HG03565 (cell line): Measurements from ENCODE around the gene FCGR3B.
A peak's percentile ranks its signal among the peaks of the same experiment; 100 is the strongest.
"Not testable (repeated sequence)": the region's sequence is repeated elsewhere in the genome, so short reads cannot be mapped to it uniquely, and the experiment has no call there.

Experiments used
- ATAC-seq: cut with Tn5 transposase; IDR thresholded peaks from one replicate; pipeline ENCODE4 v1.9.1; 2021; ENCODE audit warnings: mild to moderate bottlenecking, moderate library complexity; ENCODE audit not compliant: unreplicated experiment

FCGR3B gene

DNA sequence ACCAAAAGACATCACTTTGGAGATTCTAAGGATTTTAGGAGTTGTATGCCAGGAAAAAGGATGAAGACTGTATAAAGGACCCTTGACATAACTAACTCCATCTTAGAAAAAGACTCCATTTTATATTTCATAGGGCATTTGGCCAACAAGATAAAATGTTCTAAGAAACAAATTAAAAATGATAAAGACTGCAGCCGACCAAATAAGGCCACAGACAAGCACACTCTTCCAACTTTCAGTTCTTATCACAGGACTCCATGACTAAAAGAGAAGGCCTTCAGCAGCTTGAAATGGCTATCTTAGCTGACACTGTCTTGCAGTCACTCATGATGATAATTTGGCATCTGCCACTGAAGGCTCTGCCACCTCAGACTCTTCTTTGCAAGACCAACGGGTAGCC is 8.2 kb upstream of the FCGR3B start:
- ATAC-seq: not testable (repeated sequence)

- ATAC-seq: not testable (repeated sequence)
Observed at GRCh38 chr1:161638251-161638993, 7.4 kb upstream of the FCGR3B start.

DNA sequence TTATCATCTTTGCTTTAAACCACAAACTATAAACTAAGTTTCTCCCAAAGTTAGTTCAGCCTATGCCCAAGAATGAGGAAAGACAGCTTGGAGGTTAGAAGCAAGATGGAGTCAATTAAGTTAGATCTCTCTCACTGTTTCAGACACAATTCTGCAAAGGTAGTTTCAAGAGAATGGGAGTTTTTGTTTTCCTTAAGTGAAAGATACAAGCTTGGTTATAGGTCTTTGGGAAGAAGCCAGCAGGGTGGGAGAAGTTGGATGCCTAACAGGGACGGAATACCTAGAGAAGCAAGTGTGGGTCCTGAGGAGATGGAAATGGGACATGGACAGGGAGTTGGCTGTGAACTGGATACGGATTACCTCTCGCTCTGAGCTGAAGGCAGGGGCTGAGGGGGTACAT is 6.0 kb upstream of the FCGR3B start:
- ATAC-seq: not testable (repeated sequence)

- not testable (repeated sequence) for ATAC-seq
Observed at GRCh38 chr1:161636189-161636782, 5.3 kb upstream of the FCGR3B start.

GRCh38 chr1:161634993-161635392 is 4.0 kb upstream of the FCGR3B start:
- not testable (repeated sequence) for ATAC-seq

GRCh38 chr1:161630128-161630742 is 741 bp downstream of the FCGR3B start:
- not testable (repeated sequence) for ATAC-seq

DNA sequence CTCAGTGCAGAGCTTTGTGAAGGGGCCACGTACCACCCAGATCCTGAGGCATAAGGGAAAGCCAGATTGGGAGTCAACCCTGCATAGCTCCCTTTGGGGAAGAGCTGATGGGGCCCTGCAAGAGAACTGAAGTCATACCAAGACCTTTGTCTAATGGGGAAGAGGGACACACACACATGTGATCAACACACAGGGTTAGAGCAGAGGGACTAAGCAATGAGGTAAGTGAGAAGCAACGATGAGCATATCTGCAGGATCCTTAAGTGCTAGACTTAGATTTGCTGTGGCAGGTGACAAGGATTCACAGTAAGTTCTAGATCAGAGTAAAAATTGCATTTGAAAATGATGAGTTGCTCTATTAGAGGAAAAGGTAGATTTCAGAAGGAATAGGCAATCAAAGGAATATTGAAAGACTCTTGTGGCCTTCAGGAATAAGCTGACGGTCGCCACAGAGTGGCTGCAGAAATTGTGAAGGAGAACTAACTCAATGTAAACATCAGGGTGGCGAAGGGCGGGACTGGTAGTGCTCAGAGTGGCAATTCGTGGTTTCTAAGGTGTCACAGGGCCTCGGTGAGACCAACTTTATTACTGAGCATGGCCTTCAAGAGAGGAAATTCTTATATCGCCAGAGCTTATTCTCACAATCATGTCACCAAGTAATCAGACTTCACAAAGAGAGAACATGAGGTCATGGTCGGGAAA is 4.4 kb downstream of the FCGR3B start:
- not testable (repeated sequence) for ATAC-seq

DNA sequence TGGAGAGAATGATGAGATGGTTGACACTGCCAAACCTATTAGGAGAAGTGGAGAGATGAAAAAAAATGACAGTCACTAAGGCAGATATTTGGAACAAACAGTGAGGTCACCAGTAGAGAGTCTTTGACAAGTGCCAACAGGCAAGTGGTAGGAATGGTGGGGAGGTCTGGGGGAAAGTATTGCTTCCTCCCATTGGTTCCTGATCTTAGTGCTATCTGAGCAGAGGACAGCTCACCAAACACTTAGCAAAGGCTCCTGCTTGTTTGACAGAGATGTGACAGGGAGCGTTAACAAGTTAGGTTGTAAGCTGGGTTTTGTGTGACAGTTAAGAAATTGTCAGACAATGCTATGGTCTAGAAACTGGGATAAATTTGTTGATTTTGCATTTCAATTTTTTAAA is 6.4 kb downstream of the FCGR3B start:
- ATAC-seq: not testable (repeated sequence)

DNA sequence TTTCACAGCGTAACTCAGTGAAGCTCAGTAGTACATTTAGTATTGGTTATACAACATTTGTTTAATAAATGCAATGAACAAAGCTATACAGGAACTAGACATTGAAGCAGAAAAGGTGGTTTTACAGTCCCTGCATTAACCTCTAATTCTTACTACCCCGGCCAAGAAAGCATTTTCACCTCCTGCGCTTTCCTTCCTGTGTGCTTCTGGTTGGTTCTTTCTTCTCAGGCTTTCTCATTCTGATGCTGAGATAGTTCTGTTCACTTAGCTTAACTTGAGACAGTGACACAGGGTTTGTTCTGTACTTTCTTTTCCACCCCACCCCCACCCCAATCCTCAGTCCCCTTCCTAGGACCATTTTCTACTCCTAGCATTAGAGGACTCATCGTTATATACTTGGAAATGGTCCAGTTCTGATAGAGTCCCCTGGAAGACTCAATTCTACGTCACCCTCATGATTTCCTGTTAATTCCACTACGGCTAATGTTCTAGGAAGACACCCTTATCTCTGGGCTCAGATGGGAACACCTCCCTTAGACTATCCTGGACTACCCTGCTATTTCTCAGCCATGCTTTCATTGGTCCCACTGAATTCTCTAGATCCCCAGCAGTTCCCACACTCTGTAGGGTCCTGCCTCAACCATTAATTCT is 7.5 kb downstream of the FCGR3B start:
- ATAC-seq: peak; percentile 35

DNA sequence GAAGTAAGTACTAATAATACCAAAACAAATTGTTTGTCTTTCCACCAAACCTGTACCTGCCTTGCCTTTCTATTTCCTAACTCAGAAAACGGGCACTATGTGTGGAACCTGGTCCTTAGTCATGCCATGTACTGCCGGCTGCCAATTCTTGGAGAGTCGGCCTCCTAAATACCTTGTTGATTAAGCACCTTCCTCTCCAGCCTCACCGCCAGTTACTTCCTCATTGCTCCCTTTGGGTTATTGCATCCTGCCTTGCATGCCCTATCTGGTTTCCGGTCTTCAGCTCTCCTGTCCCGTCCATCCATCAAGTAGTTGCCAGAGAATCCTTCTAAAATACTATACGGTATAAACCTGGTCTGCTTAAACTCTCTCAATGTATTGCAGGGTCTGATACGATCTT is 8.9 kb downstream of the FCGR3B start:
- peak; percentile 23 for ATAC-seq

DNA sequence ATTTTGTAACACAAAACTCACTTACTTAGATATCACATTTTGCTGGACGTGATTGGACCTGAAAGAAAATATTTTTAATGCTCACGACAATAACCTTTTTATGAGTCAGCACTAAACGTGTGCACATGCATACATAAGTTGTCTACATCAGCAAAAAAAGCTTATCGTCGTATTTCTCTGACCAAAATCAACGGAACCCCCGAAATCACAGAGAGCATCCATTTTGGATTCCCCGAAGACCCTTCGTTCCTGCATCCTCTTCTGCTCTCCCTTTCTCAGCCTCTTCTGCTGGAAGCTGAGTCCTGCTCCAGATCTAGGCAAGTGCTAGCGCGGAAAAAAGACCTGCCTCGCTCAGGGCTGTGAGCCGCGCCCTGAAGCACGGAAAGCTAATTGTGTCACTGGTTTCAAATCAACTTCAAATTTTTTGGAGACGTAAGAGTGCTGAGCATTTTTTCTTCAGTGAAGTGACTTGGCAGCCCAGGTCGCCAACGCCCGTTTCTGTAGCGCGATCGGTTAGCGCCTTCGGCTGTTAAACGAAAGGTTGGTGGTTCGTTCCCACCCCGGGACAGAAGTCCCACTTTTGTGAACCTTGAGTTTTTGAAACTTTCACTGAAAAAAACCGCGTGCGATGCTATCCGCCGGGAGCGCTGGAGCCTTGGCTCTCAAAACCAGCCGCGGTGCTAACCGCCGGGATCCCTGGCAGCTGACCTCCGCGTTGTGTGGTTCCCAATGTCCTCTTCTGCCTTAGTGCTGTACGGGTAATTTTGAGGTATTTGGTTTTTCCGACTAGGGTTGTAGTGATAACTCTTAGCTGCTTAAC is 9.6 kb downstream of the FCGR3B start:
- ATAC-seq: peak; percentile 36

DNA sequence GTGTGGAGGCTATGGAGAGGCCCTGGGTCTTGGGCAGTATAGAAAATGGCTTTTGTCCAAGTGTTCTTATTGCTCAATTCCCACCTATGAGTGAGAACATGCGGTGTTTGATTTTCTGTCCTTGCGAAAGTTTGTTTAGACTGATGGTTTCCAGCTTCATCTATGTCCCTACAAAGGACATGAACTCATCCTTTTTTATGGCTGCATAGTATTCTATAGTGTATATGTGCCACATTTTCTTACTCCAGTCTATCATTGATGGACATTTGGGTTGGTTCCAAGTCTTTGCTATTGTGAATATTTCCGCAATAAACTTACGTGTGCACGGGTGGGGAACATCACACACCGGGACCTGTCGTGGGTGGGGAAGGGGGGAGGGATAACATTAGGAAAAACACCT is 10.6 kb downstream of the FCGR3B start:
- not testable (repeated sequence) for ATAC-seq

DNA sequence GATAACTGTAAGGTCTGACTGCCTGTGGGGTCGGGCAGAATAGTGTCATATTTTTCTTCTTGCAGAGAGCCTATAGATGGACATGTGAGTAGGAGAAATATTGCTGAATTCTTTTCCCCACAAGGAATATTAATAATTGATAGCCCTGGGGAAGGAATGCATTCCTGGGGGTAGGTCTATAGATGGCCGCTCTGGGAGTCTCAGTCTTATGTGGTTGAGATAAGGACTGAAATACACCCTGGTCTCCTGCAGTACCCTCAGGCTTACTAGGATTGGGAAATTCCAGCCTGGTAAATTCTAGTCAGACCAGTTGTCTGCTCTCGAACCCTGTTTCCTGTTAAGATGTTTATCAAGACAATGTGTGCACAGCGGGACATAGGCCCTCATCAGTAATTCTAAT is 12.5 kb downstream of the FCGR3B start:
- ATAC-seq: not testable (repeated sequence)

DNA sequence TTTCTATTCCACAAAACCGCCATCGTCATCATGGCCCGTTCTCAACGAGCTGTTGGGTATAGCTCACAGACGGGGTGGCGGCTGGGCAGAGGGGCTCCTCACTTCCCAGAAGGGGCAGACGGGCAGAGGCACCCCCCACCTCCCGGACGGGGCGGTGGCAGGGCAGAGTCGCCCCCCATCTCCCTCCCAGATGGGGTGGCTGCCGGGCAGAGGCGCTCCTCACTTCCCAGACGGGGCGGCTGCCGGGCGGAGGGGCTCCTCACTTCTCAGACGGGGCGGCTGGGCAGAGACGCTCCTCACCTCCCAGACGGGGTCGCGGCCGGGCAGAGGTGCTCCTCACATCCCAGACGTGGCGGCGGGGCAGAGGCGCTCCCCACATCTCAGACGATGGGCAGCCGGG is 14.6 kb downstream of the FCGR3B start:
- ATAC-seq: not testable (repeated sequence)

DNA sequence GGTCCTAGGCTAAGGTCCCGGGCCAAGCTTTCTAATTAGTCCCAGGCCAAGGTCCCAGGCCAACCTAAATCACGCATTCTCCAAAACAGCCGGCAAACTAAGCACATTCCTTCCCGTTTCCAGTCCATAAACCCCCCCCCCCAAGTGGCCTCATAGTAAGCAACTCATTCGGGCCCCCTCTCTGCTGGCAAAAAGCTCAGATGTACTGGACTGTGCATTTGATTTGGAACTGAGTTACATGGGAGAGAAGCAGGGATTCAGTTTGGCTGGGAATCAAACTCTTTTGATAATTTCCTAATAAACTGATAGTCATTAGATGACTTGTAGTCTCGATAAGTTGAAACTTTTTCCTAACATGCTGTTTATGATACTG is 17.8 kb downstream of the FCGR3B start:
- not testable (repeated sequence) for ATAC-seq

- ATAC-seq: peak; percentile 71
Observed at GRCh38 chr1:161612322-161613141, 18.4 kb downstream of the FCGR3B start.

GRCh38 chr1:161611866-161612321 is 19.1 kb downstream of the FCGR3B start:
- not testable (repeated sequence) for ATAC-seq

DNA sequence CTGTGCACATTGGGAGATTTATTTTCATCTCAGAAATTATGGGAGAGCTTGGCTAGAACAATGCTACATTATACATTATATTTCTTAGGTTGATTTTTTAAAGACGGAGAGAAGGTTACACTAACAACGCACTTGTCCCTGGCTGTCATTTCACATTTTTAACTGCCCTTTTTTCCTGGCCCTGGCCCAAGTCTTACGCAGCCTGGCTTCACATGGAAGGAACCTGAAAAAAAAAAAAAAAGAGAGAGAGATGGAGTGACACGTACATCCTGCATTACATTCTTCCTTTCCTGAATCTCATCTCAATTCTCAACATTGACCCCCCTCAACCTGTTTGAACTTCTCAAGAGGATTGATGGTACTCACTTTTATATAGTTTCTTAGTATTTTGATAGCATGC is 20.8 kb downstream of the FCGR3B start:
- not testable (repeated sequence) for ATAC-seq
